Neuronal stem cell (in vitro differentiated cells): ENCODE data around the gene STRN4.
"Not testable (repeated sequence)": the region's sequence is repeated elsewhere in the genome, so short reads cannot be mapped to it uniquely, and the experiment has no call there.

Experiments
- DNase-seq: peaks from one replicate; pipeline ENCODE4 v3.0.0-alpha.2; 2013; ENCODE audit warnings: low spot score
- H2AFZ ChIP-seq: one replicate; pipeline ENCODE4 v1.6.1; 2013; ENCODE audit warnings: mild to moderate bottlenecking, low read length, inconsistent platforms
- H2AK5ac ChIP-seq: 2 replicates; pipeline ENCODE4 v1.6.1; 2013; ENCODE audit warnings: low read depth, mild to moderate bottlenecking, inconsistent platforms, low read length, moderate library complexity, mixed read lengths
- H2BK120ac ChIP-seq: 2 replicates; pipeline ENCODE4 v1.6.1; 2013; ENCODE audit warnings: low read depth, mild to moderate bottlenecking, inconsistent platforms, low read length, moderate library complexity, mixed read lengths
- H2BK12ac ChIP-seq: one replicate; pipeline ENCODE4 v1.6.1; 2013; ENCODE audit warnings: low read length, inconsistent platforms
- H2BK15ac ChIP-seq: 2 replicates; pipeline ENCODE4 v1.6.1; 2013; ENCODE audit warnings: mild to moderate bottlenecking, low read length, inconsistent platforms, mixed read lengths
- H2BK5ac ChIP-seq: one replicate; pipeline ENCODE4 v1.6.1; 2013; ENCODE audit warnings: inconsistent platforms, mild to moderate bottlenecking, low read length, moderate library complexity
- H3K14ac ChIP-seq: one replicate; pipeline ENCODE4 v1.6.1; 2013; ENCODE audit warnings: low read length, inconsistent platforms
- H3K18ac ChIP-seq: 2 replicates; pipeline ENCODE4 v1.6.1; 2013; ENCODE audit warnings: low read length, inconsistent platforms
- H3K23ac ChIP-seq: 2 replicates; pipeline ENCODE4 v1.6.1; 2013; ENCODE audit warnings: low read depth, mild to moderate bottlenecking, mixed read lengths, low read length, inconsistent platforms; ENCODE audit not compliant: poor library complexity
- H3K27ac ChIP-seq: replicated peaks from 3 replicates; pipeline ENCODE4 v1.5.1; 2013; ENCODE audit warnings: low read length, inconsistent platforms
- H3K27me3 ChIP-seq, 3 experiments: 2 replicates each; pipeline ENCODE4 v1.6.1; 2013; ENCODE audit warnings: low read length in 3 of 3, mild to moderate bottlenecking in 2 of 3, inconsistent platforms in 1 of 3, low read depth in 1 of 3, mixed read lengths in 1 of 3, moderate library complexity in 1 of 3; ENCODE audit not compliant: control insufficient read depth in 3 of 3, insufficient read depth in 3 of 3
- H3K36me3 ChIP-seq, 2 donors: replicated peaks in 1 of 2; 2 replicates each; pipeline ENCODE4 v1.6.1; 2013; ENCODE audit warnings: low read length in 2 of 2; ENCODE audit not compliant: control insufficient read depth in 2 of 2, insufficient read depth in 2 of 2
- H3K4ac ChIP-seq: 2 replicates; pipeline ENCODE4 v1.6.1; 2013; ENCODE audit warnings: inconsistent platforms, mild to moderate bottlenecking, low read length, moderate library complexity
- H3K4me1 ChIP-seq, 2 donors: 1 replicate in 1 of 2; 2 replicates in 1 of 2; pipeline ENCODE4 v1.6.1; 2013; ENCODE audit warnings: low read length in 2 of 2, low read depth in 1 of 2; ENCODE audit not compliant: control insufficient read depth in 2 of 2, insufficient read depth in 1 of 2
- H3K4me2 ChIP-seq: one replicate; pipeline ENCODE4 v1.6.1; 2013; ENCODE audit warnings: mild to moderate bottlenecking, low read length, inconsistent platforms; ENCODE audit not compliant: insufficient read depth, poor library complexity, severe bottlenecking
- H3K4me3 ChIP-seq, 2 donors: 2 replicates each; pipeline ENCODE4 v1.5.1; 2013; ENCODE audit warnings: low read length in 2 of 2, mild to moderate bottlenecking in 2 of 2, inconsistent platforms in 1 of 2, moderate library complexity in 1 of 2
- H3K79me1 ChIP-seq: one replicate; pipeline ENCODE4 v1.6.1; 2013; ENCODE audit warnings: low read depth, mild to moderate bottlenecking, inconsistent platforms, low read length, moderate library complexity
- H3K9ac ChIP-seq: one replicate; pipeline ENCODE4 v1.6.1; 2013; ENCODE audit warnings: mild to moderate bottlenecking, low read depth, low read length, inconsistent platforms; ENCODE audit not compliant: poor library complexity
- H3K9me3 ChIP-seq, 2 donors: replicated peaks in 1 of 2; 2 replicates each; pipeline versions ENCODE3 to v1.6.1; 2013; ENCODE audit warnings: low read length in 2 of 2, mild to moderate bottlenecking in 2 of 2, inconsistent platforms in 1 of 2, low read depth in 1 of 2, mixed read lengths in 1 of 2, moderate library complexity in 1 of 2; ENCODE audit not compliant: control insufficient read depth in 2 of 2, insufficient read depth in 1 of 2
- H4K8ac ChIP-seq: one replicate; pipeline ENCODE4 v1.6.1; 2013; ENCODE audit warnings: low read depth, mild to moderate bottlenecking, inconsistent platforms, low read length, moderate library complexity
- H4K91ac ChIP-seq: one replicate; pipeline ENCODE4 v1.6.1; 2013; ENCODE audit warnings: low read length, low read depth, mild to moderate bottlenecking, inconsistent platforms; ENCODE audit not compliant: poor library complexity
- WGBS, 2 donors: extraction: QIAGEN DNeasy Blood & Tissue Kit; methylation state at CpG; one replicate each; pipeline ENCODE4 v1.1.7; 2013; ENCODE audit warnings: missing lambda C conversion rate in 2 of 2, mixed read lengths in 1 of 2; ENCODE audit not compliant: insufficient read length in 2 of 2, insufficient replicate concordance in 1 of 2; ENCODE audit errors: extremely low coverage in 2 of 2; 5-methylcytosine and 5-hydroxymethylcytosine counted together

The STRN4 gene

GRCh38 chr19:46715620-46715974, 30.7 kb downstream of the STRN4 start:
- H3K9me3 ChIP-seq, result peaks cover 0 to 3% of the 10 kb centered on the region in 2 donors
- peak overlapping the region; percentile 78 for H3K4me2 ChIP-seq
- no peak for DNase-seq
- H2BK5ac ChIP-seq, result no peak overlapping the region
- peak overlapping the region; percentile 96 for H3K18ac ChIP-seq
- H3K4ac ChIP-seq, result no peak overlapping the region
- H3K14ac ChIP-seq, result no peak overlapping the region
- no peak overlapping the region for H4K91ac ChIP-seq
- H3K27ac ChIP-seq, result no peak overlapping the region
- no peak overlapping the region for H2BK120ac ChIP-seq
- H3K4me1 ChIP-seq, result peaks cover 7 to 12% of the 10 kb centered on the region in 2 donors
- peak overlapping the region; percentile 97 for H3K9ac ChIP-seq
- peak overlapping the region; percentile 89 for H2AK5ac ChIP-seq
- peak overlapping the region; percentile 80 for H3K23ac ChIP-seq
- peaks cover 18 to 40% of the 10 kb centered on the region in 2 donors for H3K36me3 ChIP-seq
- H3K27me3 ChIP-seq, result no peaks in the 10 kb centered on the region
- peaks cover 13% of the 10 kb centered on the region for H3K79me1 ChIP-seq
- peak overlapping the region; percentile 49 for H2BK15ac ChIP-seq
- no peak overlapping the region for H2BK12ac ChIP-seq
- no peak overlapping the region for H4K8ac ChIP-seq
- peak overlapping the region; percentile 97 for H2AFZ ChIP-seq
- no CpG with 5 or more reads among the region's 8 CpGs for WGBS, 2 donors
- H3K4me3 ChIP-seq, result peak overlapping the region; percentile 71 to 97

GRCh38 chr19:46714444-46715106, 31.7 kb downstream of the STRN4 start:
- H3K4me3 ChIP-seq, result peak overlapping the region in 1 of 2 donors; percentile 87
- no peaks in the 10 kb centered on the region for H3K27me3 ChIP-seq
- H2AK5ac ChIP-seq, result peak overlapping the region; percentile 92
- no peak for DNase-seq
- H2AFZ ChIP-seq, result no peak overlapping the region
- H4K91ac ChIP-seq, result no peak overlapping the region
- no peak overlapping the region for H3K27ac ChIP-seq
- no peak overlapping the region for H4K8ac ChIP-seq
- H2BK5ac ChIP-seq, result no peak overlapping the region
- no CpG with 5 or more reads among the region's 12 CpGs for WGBS, 2 donors
- peak overlapping the region; percentile 26 for H2BK15ac ChIP-seq
- H3K36me3 ChIP-seq, result peaks cover 13 to 40% of the 10 kb centered on the region in 2 donors
- H3K4me2 ChIP-seq, result peak overlapping the region; percentile 73
- H3K4me1 ChIP-seq, result peaks cover 7 to 12% of the 10 kb centered on the region in 2 donors
- no peak overlapping the region for H2BK120ac ChIP-seq
- peaks cover 13% of the 10 kb centered on the region for H3K79me1 ChIP-seq
- peak overlapping the region; percentile 77 for H3K9ac ChIP-seq
- no peak overlapping the region for H3K14ac ChIP-seq
- H3K9me3 ChIP-seq, result peaks cover 0 to 3% of the 10 kb centered on the region in 2 donors
- no peak overlapping the region for H3K18ac ChIP-seq
- H2BK12ac ChIP-seq, result no peak overlapping the region
- H3K23ac ChIP-seq, result peak overlapping the region; percentile 73
- no peak overlapping the region for H3K4ac ChIP-seq

GRCh38 chr19:46713781-46714443, 32.3 kb downstream of the STRN4 start:
- peak overlapping the region; percentile 73 for H2BK12ac ChIP-seq

GRCh38 chr19:46712768-46713338, 33.4 kb downstream of the STRN4 start:
- H2BK120ac ChIP-seq, H3K27ac ChIP-seq, H4K91ac ChIP-seq, H3K18ac ChIP-seq, H3K27me3 ChIP-seq, H3K9me3 ChIP-seq, H3K14ac ChIP-seq, H3K23ac ChIP-seq, H3K4me2 ChIP-seq, DNase-seq, H3K4me3 ChIP-seq, H2AFZ ChIP-seq, H2BK15ac ChIP-seq, H2BK12ac ChIP-seq, H3K9ac ChIP-seq, H4K8ac ChIP-seq, H2AK5ac ChIP-seq, H3K4ac ChIP-seq, H2BK5ac ChIP-seq: not testable (repeated sequence)
- Histone ChIP-seq H3K36me3 (peaks cover 10 to 40% of the 10 kb centered on the region in 2 donors), H3K4me1 (peaks cover 7 to 12% of the 10 kb centered on the region in 2 donors), H3K79me1 (peaks cover 13% of the 10 kb centered on the region)
- no CpG with 5 or more reads among the region's 6 CpGs for WGBS, 2 donors

More at GRCh38 chr19:46713781-46714443, 32.3 kb downstream of the STRN4 start:
- Histone ChIP-seq H3K9ac (peak overlapping the region; percentile 77), H2AFZ (no peak overlapping the region), H3K9me3 (peaks cover 0 to 3% of the 10 kb centered on the region in 2 donors), H3K4me2 (peak overlapping the region; percentile 73), H3K4ac (no peak overlapping the region), H3K4me3 (peak overlapping the region in 1 of 2 donors; percentile 87), H3K14ac (no peak overlapping the region), H3K79me1 (peaks cover 13% of the 10 kb centered on the region), H2AK5ac (peak overlapping the region; percentile 92), H3K18ac (peak overlapping the region; percentile 90), H4K91ac (no peak overlapping the region), H4K8ac (peak overlapping the region; percentile 65), H2BK5ac (no peak overlapping the region), H3K23ac (peak overlapping the region; percentile 73), H3K36me3 (peaks cover 9 to 40% of the 10 kb centered on the region in 2 donors), H3K4me1 (peaks cover 7 to 12% of the 10 kb centered on the region in 2 donors), H2BK15ac (peak overlapping the region; percentile 26), H3K27me3 (no peaks in the 10 kb centered on the region), H3K27ac (peak overlapping the region; percentile 69), H2BK120ac (no peak overlapping the region)
- no CpG with 5 or more reads among the region's 39 CpGs for WGBS, 2 donors
- no peak for DNase-seq
